Activated CD8-positive, alpha-beta T cell treated with anti-CD3 and anti-CD28 coated beads for 36 hours (primary cell): ENCODE data around the gene TCP10L. TPM values are rescaled to one million over a fixed set of nuclear protein-coding genes. Genes with fewer than 3 reads are reported as not detected.

ENCODE experiments used
- ATAC-seq: fragments of 200-7000 bp; cut with Tn5 transposase; one replicate; pipeline ENCODE4 v1.10.0; 2021; ENCODE audit warnings: mild to moderate bottlenecking, moderate library complexity
- CTCF ChIA-PET: fragments of 350-600 bp; sonication (Branson Sonifier 250); formaldehyde crosslinking; loops from one replicate; lab custom pipeline; 2021; ENCODE audit warnings: antibody characterized with exemption; lab: Charles Lee
- POLR2A ChIA-PET: fragments of 350-600 bp; sonication (Branson Sonifier 250); formaldehyde crosslinking; loops from one replicate; lab custom pipeline; 2021; ENCODE audit warnings: antibody characterized with exemption; lab: Charles Lee
- DNase-seq: peaks from one replicate; pipeline ENCODE4 v3.0.0-alpha.2; 2020
- H3K27ac Mint-ChIP-seq: one replicate; pipeline ENCODE4 v1.8.0; 2021; ENCODE audit warnings: mild to moderate bottlenecking, mixed read lengths
- H3K27me3 Mint-ChIP-seq: one replicate; pipeline ENCODE4 v1.8.0; 2021; ENCODE audit warnings: mixed read lengths
- H3K36me3 Mint-ChIP-seq: one replicate; pipeline ENCODE4 v1.8.0; 2021; ENCODE audit warnings: low read depth, mixed read lengths
- H3K4me1 Mint-ChIP-seq: one replicate; pipeline ENCODE4 v1.8.0; 2021; ENCODE audit warnings: low read depth, mixed read lengths
- H3K4me3 Mint-ChIP-seq: one replicate; pipeline ENCODE4 v1.8.0; 2021; ENCODE audit warnings: mild to moderate bottlenecking, moderate library complexity, mixed read lengths
- H3K9me3 Mint-ChIP-seq: one replicate; pipeline ENCODE4 v1.8.0; 2021; ENCODE audit warnings: mixed read lengths
- intact Hi-C: fragments of 100-400 bp; cut with micrococcal nuclease; formaldehyde crosslinking; loops from one replicate; pipeline ENCODE4 v1.10.0; 2022
- total RNA-seq, 2 experiments: library from RNA; stranded (reverse); gene quantifications; one replicate each; pipeline ENCODE4 v1.2.3, GENCODE V29; 2021
- TF ChIP-seq, protein P1 (sequence below): fragments of 200-600 bp; IDR thresholded peaks from one replicate; pipeline ENCODE4 v1.8.0; 2022; ENCODE audit warnings: antibody characterized with exemption, mild to moderate bottlenecking

The TCP10L gene
- total RNA-seq, 2 experiments from 2014 or later, result 0.31 to 0.63 TPM

DNA sequence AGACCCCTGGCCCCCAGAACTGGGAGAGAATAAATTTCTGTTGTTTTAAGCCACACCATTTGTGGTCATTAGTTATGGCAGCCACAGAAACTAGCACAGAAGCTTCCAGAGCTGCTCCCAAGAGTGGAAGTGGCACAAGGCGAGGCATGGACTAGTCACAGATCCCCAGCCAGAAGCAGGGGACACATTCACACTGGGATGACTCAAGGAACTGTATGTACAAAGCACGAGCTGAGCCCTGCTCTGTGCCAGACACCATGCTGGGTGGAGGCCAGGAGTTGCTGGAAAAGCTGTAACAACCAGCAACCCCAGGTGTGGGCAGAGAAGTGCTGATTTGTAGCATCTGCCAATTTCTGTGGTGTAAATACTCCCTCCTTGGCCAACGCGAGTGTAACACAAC is 55.6 kb downstream of the TCP10L start:
- H3K4me3 Mint-ChIP-seq, result no peak overlapping the region
- ChIA-PET CTCF (interaction anchor here (0.9 kb wide), 1 partner anchor 40 kb away, joined by 3 read pairs; no protein-coding TSS in a partner anchor), POLR2A (no interaction called here)
- H3K36me3 Mint-ChIP-seq, result no peaks in the 10 kb centered on the region
- H3K27me3 Mint-ChIP-seq, result no peaks in the 10 kb centered on the region
- intact Hi-C loops, result no loop called here
- H3K4me1 Mint-ChIP-seq, result no peaks in the 10 kb centered on the region
- ATAC-seq (no peak), DNase-seq (no peak)
- TF ChIP-seq, protein P1, sequence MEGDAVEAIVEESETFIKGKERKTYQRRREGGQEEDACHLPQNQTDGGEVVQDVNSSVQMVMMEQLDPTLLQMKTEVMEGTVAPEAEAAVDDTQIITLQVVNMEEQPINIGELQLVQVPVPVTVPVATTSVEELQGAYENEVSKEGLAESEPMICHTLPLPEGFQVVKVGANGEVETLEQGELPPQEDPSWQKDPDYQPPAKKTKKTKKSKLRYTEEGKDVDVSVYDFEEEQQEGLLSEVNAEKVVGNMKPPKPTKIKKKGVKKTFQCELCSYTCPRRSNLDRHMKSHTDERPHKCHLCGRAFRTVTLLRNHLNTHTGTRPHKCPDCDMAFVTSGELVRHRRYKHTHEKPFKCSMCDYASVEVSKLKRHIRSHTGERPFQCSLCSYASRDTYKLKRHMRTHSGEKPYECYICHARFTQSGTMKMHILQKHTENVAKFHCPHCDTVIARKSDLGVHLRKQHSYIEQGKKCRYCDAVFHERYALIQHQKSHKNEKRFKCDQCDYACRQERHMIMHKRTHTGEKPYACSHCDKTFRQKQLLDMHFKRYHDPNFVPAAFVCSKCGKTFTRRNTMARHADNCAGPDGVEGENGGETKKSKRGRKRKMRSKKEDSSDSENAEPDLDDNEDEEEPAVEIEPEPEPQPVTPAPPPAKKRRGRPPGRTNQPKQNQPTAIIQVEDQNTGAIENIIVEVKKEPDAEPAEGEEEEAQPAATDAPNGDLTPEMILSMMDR, result no peak
- no peaks in the 10 kb centered on the region for H3K9me3 Mint-ChIP-seq
- H3K27ac Mint-ChIP-seq, result no peak overlapping the region

DNA sequence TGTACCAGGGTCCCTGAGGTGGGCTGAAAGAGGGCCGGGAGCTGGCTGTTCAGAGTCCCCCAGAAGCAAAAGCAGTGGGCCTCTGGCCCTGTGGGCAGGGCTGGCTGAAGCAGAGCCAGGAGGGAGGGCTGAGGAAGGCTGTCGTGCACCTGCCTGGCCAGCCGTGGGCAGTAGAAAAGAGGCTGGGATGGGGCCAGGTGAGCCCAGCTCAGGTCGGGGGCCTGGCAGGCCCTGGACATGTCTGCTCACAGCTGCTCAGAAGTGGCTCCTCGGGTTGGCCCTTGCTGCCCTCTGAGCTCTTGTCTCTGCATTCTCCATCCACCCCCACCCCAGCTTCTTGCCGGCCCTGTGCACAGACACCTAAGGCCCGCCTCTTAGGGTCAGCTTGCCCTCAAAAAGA is 60.0 kb downstream of the TCP10L start:
- Mint-ChIP-seq H3K4me3 (no peak overlapping the region), H3K9me3 (no peaks in the 10 kb centered on the region), H3K36me3 (no peaks in the 10 kb centered on the region), H3K27me3 (no peaks in the 10 kb centered on the region), H3K4me1 (no peaks in the 10 kb centered on the region), H3K27ac (no peak overlapping the region)
- ATAC-seq, result no peak
- ChIA-PET CTCF (interaction anchor here (1.2 to 2.6 kb wide), 3 partner anchors 10 to 76 kb away, joined by 3 to 5 read pairs (median 4); no protein-coding TSS in a partner anchor), POLR2A (no interaction called here)
- DNase-seq, result no peak
- intact Hi-C loops, result no loop called here
- TF ChIP-seq, protein P1, result no peak

DNA sequence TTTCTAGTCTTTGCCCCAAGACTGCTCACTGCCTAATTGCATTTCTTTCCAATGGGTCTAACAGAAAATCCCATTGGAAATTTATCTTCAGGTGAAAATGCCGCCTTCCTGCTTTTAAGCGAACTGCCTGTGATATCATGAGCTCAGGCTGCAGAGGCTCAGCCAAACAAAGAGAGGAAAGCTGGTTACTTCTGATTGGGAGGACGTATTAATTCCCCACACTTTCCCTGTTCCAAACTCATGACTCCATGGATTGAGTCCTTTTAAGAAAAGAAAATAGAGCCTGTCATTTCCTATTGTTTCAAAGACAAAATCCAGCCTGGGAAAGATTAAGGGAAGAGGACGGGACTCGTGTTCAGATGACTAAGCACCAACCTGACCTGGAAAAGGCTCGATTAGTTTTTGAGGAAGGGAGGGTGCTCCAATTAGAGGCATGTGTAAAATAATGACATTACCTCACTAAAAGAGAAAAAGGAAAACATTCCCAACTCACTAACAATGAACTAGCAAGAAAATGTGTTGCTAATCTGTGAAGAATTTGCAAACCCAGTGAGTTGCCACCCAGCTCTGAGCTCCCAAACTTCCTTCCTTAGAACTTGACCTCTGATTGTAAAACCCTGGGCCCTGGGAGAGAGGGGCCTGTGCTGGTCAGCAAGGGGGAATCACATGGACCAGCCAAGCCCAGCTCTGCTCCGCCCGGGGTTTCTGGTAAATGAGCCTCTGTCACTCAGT is 61.2 kb downstream of the TCP10L start:
- ChIA-PET POLR2A (no interaction called here), CTCF (interaction anchor here (1.0 to 2.6 kb wide), 3 partner anchors 14 to 77 kb away, joined by 3 to 5 read pairs (median 3); no protein-coding TSS in a partner anchor)
- Mint-ChIP-seq H3K27me3 (no peaks in the 10 kb centered on the region), H3K36me3 (no peaks in the 10 kb centered on the region), H3K4me1 (no peaks in the 10 kb centered on the region), H3K27ac (no peak overlapping the region), H3K4me3 (no peak overlapping the region), H3K9me3 (no peaks in the 10 kb centered on the region)
- TF ChIP-seq, protein P1, result no peak
- intact Hi-C loops, result no loop called here
- ATAC-seq (no peak), DNase-seq (no peak)

Other genes starting within 250 kb of the TCP10L start
- gene URB1, start 192.5 kb downstream of the TCP10L start, total RNA-seq, result 10 to 100 TPM; 30.9 to 31.8 TPM
- gene EVA1C, start 172.8 kb downstream of the TCP10L start, total RNA-seq, result 10 to 100 TPM; 11.1 to 13.7 TPM
- gene CFAP298, start 26.9 kb upstream of the TCP10L start, total RNA-seq, result 10 to 100 TPM; 36.2 to 39.5 TPM
- 10 to 100 TPM in 1 of 2 experiments, 1 to 10 TPM in 1; 8.7 to 10.9 TPM for gene SYNJ1, start 142.5 kb upstream of the TCP10L start, total RNA-seq
- gene PAXBP1, start 186.2 kb upstream of the TCP10L start, total RNA-seq, result 10 to 100 TPM; 51.9 to 52.2 TPM